ENCODE measurements around the gene MERTK.
"Not testable (repeated sequence)": the region's sequence is repeated elsewhere in the genome, so short reads cannot be mapped to it uniquely, and the experiment has no call there.

MERTK gene

GRCh38 chr2:111897924-111898702, at the start of gene MERTK:
Gene MERTK, plus strand, starts transcription at chr2:111898607. Its CDS starts 129 bp downstream, at chr2:111898736.
- DNase-seq = peak; percentile 66

- DNase-seq = not testable (repeated sequence)
These were observed 47.8 kb upstream of the MERTK start for GRCh38 chr2:111850646-111851045.

GRCh38 chr2:111852544-111852943, 45.9 kb upstream of the MERTK start:
- DNase-seq = not testable (repeated sequence)

GRCh38 chr2:111860005-111860404, 38.4 kb upstream of the MERTK start:
- DNase-seq = not testable (repeated sequence)

- not testable (repeated sequence) for DNase-seq
These were observed 33.3 kb upstream of the MERTK start for GRCh38 chr2:111865124-111865523.

- not testable (repeated sequence) for DNase-seq
These were observed 25.6 kb upstream of the MERTK start for GRCh38 chr2:111872806-111873205.

- peak; percentile 84 for DNase-seq
These were observed 14.5 kb upstream of the MERTK start, which contains the start of gene ANAPC1 for GRCh38 chr2:111883661-111884591. Gene ANAPC1, minus strand, starts transcription at chr2:111884193. Its CDS starts 3,368 bp downstream, at chr2:111880825.

- DNase-seq = no peak
These were observed 13.8 kb upstream of the MERTK start for GRCh38 chr2:111884592-111884964.

- no peak for DNase-seq
These were observed 2.4 kb upstream of the MERTK start for GRCh38 chr2:111896024-111896423.

GRCh38 chr2:111896576-111896975, 1.8 kb upstream of the MERTK start:
- DNase-seq = no peak

GRCh38 chr2:111897630-111897923, 830 bp upstream of the MERTK start:
- no peak for DNase-seq

GRCh38 chr2:111898703-111899514, 502 bp downstream of the MERTK start:
- DNase-seq = peak; percentile 37

GRCh38 chr2:111900859-111901258, 2.5 kb downstream of the MERTK start:
- DNase-seq = no peak

GRCh38 chr2:111903516-111903915, 5.1 kb downstream of the MERTK start:
- no peak for DNase-seq

GRCh38 chr2:111903930-111904439, 5.6 kb downstream of the MERTK start:
- DNase-seq = no peak

- DNase-seq = no peak
These were observed 6.5 kb downstream of the MERTK start for GRCh38 chr2:111904726-111905474.

- DNase-seq = not testable (repeated sequence)
These were observed 7.1 kb downstream of the MERTK start for GRCh38 chr2:111905475-111905869.

- no peak for DNase-seq
These were observed 7.8 kb downstream of the MERTK start for GRCh38 chr2:111905990-111906735.

GRCh38 chr2:111908578-111908977, 10.2 kb downstream of the MERTK start:
- DNase-seq = no peak

GRCh38 chr2:111909079-111909478, 10.7 kb downstream of the MERTK start:
- DNase-seq = no peak

- DNase-seq = not testable (repeated sequence)
These were observed 11.6 kb downstream of the MERTK start for GRCh38 chr2:111909997-111910396.

All from activated T-cell treated with anti-CD3 and anti-CD28 coated beads, Interleukin-2, amount 50 U/mL, for 1 hour (primary cell).